ENCODE results near the gene TRIM67. TPM values are rescaled to one million over a fixed set of nuclear protein-coding genes. Genes with fewer than 3 reads are reported as not detected.

The TRIM67 gene
- total and polyA plus RNA-seq, 5 donors = 0.06 to 0.34 (median 0.09) TPM

- Histone ChIP-seq H3K4me3 (ENCODE audit: low read length) (no peak overlapping the region), H3K27ac (ENCODE audit: low read length) (no peak overlapping the region), H3K27me3 (ENCODE audit: control insufficient read depth, insufficient read depth) (no peaks in the 10 kb centered on the region), H3K9me3 (ENCODE audit: control insufficient read depth, low read length) (no peaks in the 10 kb centered on the region), H3K4me1 (ENCODE audit: control insufficient read depth, insufficient read depth, low read length) (no peaks in the 10 kb centered on the region)
- no peak for ATAC-seq
- intact Hi-C loops (cut with DNase I) = loop anchor here in 1 of 4 donors (10.0 kb wide), 1 partner anchor 303 kb away; no protein-coding TSS in a partner anchor
- DNase-seq = no peak
- 72% methylated on average over 6 of the region's 6 CpGs for WGBS
Observed at GRCh38 chr1:231218078-231218477, 56.2 kb downstream of the TRIM67 start.

- no peaks in the 10 kb centered on the region for H3K4me1 ChIP-seq (ENCODE audit: control insufficient read depth, insufficient read depth, low read length)
- DNase-seq (no peak), ATAC-seq (no peak)
- 79% methylated on average over 10 of the region's 10 CpGs for WGBS
- no peak overlapping the region for H3K27ac ChIP-seq (ENCODE audit: low read length)
- no peaks in the 10 kb centered on the region for H3K27me3 ChIP-seq (ENCODE audit: control insufficient read depth, insufficient read depth)
- H3K9me3 ChIP-seq (ENCODE audit: control insufficient read depth, low read length) = no peaks in the 10 kb centered on the region
- H3K4me3 ChIP-seq (ENCODE audit: low read length) = no peak overlapping the region
- intact Hi-C loops (cut with DNase I) = loop anchor here in 1 of 4 donors (10.0 kb wide), 1 partner anchor 305 kb away; no protein-coding TSS in a partner anchor
Observed at GRCh38 chr1:231219422-231220401, 57.9 kb downstream of the TRIM67 start.

- ATAC-seq = no peak
- WGBS = 89% methylated on average over 11 of the region's 11 CpGs
- Histone ChIP-seq H3K27ac (ENCODE audit: low read length) (no peak overlapping the region), H3K4me3 (ENCODE audit: low read length) (no peak overlapping the region), H3K27me3 (ENCODE audit: control insufficient read depth, insufficient read depth) (no peaks in the 10 kb centered on the region), H3K4me1 (ENCODE audit: control insufficient read depth, insufficient read depth, low read length) (no peaks in the 10 kb centered on the region), H3K9me3 (ENCODE audit: control insufficient read depth, low read length) (no peaks in the 10 kb centered on the region)
- intact Hi-C loops (cut with DNase I) = no loop called here
- DNase-seq = no peak
Observed at GRCh38 chr1:231220801-231221200, 58.9 kb downstream of the TRIM67 start.

GRCh38 chr1:231226156-231226555 lies 64.3 kb downstream of the TRIM67 start:
- ATAC-seq (no peak), DNase-seq (no peak)
- no peak overlapping the region for H3K27ac ChIP-seq (ENCODE audit: low read length)
- H3K4me1 ChIP-seq (ENCODE audit: control insufficient read depth, insufficient read depth, low read length) = no peaks in the 10 kb centered on the region
- intact Hi-C loops (cut with DNase I) = no loop called here
- no peaks in the 10 kb centered on the region for H3K27me3 ChIP-seq (ENCODE audit: control insufficient read depth, insufficient read depth)
- H3K4me3 ChIP-seq (ENCODE audit: low read length) = no peak overlapping the region
- H3K9me3 ChIP-seq (ENCODE audit: control insufficient read depth, low read length) = no peaks in the 10 kb centered on the region
- WGBS = 94% methylated on average over 7 of the region's 7 CpGs

GRCh38 chr1:231231511-231231910 lies 69.7 kb downstream of the TRIM67 start:
- no peak for ATAC-seq
- Histone ChIP-seq H3K27me3 (ENCODE audit: control insufficient read depth, insufficient read depth) (no peaks in the 10 kb centered on the region), H3K27ac (ENCODE audit: low read length) (no peak overlapping the region), H3K4me1 (ENCODE audit: control insufficient read depth, insufficient read depth, low read length) (no peaks in the 10 kb centered on the region), H3K4me3 (ENCODE audit: low read length) (no peak overlapping the region), H3K9me3 (ENCODE audit: control insufficient read depth, low read length) (no peaks in the 10 kb centered on the region)
- WGBS = 94% methylated on average over 10 of the region's 10 CpGs
- intact Hi-C loops (cut with DNase I) = no loop called here
- DNase-seq = no peak

GRCh38 chr1:231232870-231233734 lies 71.2 kb downstream of the TRIM67 start:
- WGBS = 93% methylated on average over 14 of the region's 14 CpGs

GRCh38 chr1:231233735-231234417 lies 72.0 kb downstream of the TRIM67 start:
- H3K4me3 ChIP-seq (ENCODE audit: low read length) = no peak overlapping the region
- ATAC-seq = peak in 1 of 2 donors; percentile 15
- H3K27ac ChIP-seq (ENCODE audit: low read length) = no peak overlapping the region
- H3K4me1 ChIP-seq (ENCODE audit: control insufficient read depth, insufficient read depth, low read length) = no peaks in the 10 kb centered on the region
- 88% methylated on average over 8 of the region's 8 CpGs for WGBS
- no peak for DNase-seq
- H3K9me3 ChIP-seq (ENCODE audit: control insufficient read depth, low read length) = no peaks in the 10 kb centered on the region
- H3K27me3 ChIP-seq (ENCODE audit: control insufficient read depth, insufficient read depth) = no peaks in the 10 kb centered on the region
- intact Hi-C loops (cut with DNase I) = no loop called here

More at GRCh38 chr1:231232870-231233734, 71.2 kb downstream of the TRIM67 start:
- Histone ChIP-seq H3K4me3 (ENCODE audit: low read length) (no peak overlapping the region), H3K9me3 (ENCODE audit: control insufficient read depth, low read length) (no peaks in the 10 kb centered on the region), H3K4me1 (ENCODE audit: control insufficient read depth, insufficient read depth, low read length) (no peaks in the 10 kb centered on the region), H3K27ac (ENCODE audit: low read length) (no peak overlapping the region), H3K27me3 (ENCODE audit: control insufficient read depth, insufficient read depth) (no peaks in the 10 kb centered on the region)
- DNase-seq (no peak), ATAC-seq (no peak)
- intact Hi-C loops (cut with DNase I) = no loop called here

- ATAC-seq = no peak
- WGBS = 94% methylated on average over 3 of the region's 3 CpGs
- H3K27ac ChIP-seq (ENCODE audit: low read length) = no peak overlapping the region
Observed at GRCh38 chr1:231234506-231234905, 72.6 kb downstream of the TRIM67 start.

GRCh38 chr1:231235526-231236207 lies 73.8 kb downstream of the TRIM67 start:
- Histone ChIP-seq H3K4me3 (ENCODE audit: low read length) (no peak overlapping the region), H3K27me3 (ENCODE audit: control insufficient read depth, insufficient read depth) (no peaks in the 10 kb centered on the region), H3K4me1 (ENCODE audit: control insufficient read depth, insufficient read depth, low read length) (no peaks in the 10 kb centered on the region), H3K27ac (ENCODE audit: low read length) (no peak overlapping the region), H3K9me3 (ENCODE audit: control insufficient read depth, low read length) (no peaks in the 10 kb centered on the region)
- DNase-seq (no peak), ATAC-seq (no peak)
- intact Hi-C loops (cut with DNase I) = no loop called here
- 95% methylated on average over 3 of the region's 3 CpGs for WGBS

More at GRCh38 chr1:231234506-231234905, 72.6 kb downstream of the TRIM67 start:
- intact Hi-C loops (cut with DNase I) = no loop called here
- no peaks in the 10 kb centered on the region for H3K27me3 ChIP-seq (ENCODE audit: control insufficient read depth, insufficient read depth)
- no peak for DNase-seq
- H3K9me3 ChIP-seq (ENCODE audit: control insufficient read depth, low read length) = no peaks in the 10 kb centered on the region
- H3K4me1 ChIP-seq (ENCODE audit: control insufficient read depth, insufficient read depth, low read length) = no peaks in the 10 kb centered on the region
- H3K4me3 ChIP-seq (ENCODE audit: low read length) = no peak overlapping the region

GRCh38 chr1:231236208-231236591 lies 74.3 kb downstream of the TRIM67 start:
- Histone ChIP-seq H3K9me3 (ENCODE audit: control insufficient read depth, low read length) (no peaks in the 10 kb centered on the region), H3K27ac (ENCODE audit: low read length) (no peak overlapping the region), H3K4me3 (ENCODE audit: low read length) (no peak overlapping the region), H3K27me3 (ENCODE audit: control insufficient read depth, insufficient read depth) (no peaks in the 10 kb centered on the region), H3K4me1 (ENCODE audit: control insufficient read depth, insufficient read depth, low read length) (no peaks in the 10 kb centered on the region)
- intact Hi-C loops (cut with DNase I) = no loop called here
- 62% methylated on average over 4 of the region's 4 CpGs for WGBS
- DNase-seq = no peak
- no peak for ATAC-seq

Data from right cardiac atrium (tissue), 5 donors.